Measurements from ENCODE around the gene MRM2.

Gene MRM2
- long read RNA-seq, donor 1, transcript MRM2-201 (3 exons, 1,601 nt): major isoform, 6 of 9 reads
- long read RNA-seq, donor 1, partial matches to known transcripts: 0 of 9 reads
- long read RNA-seq, donor 1, other reads (novel, unspliced or antisense): 0 of 9 reads
- long read RNA-seq, donor 2, partial matches to known transcripts: 0 of 4 reads
- long read RNA-seq, donor 2, other reads (novel, unspliced or antisense): 0 of 4 reads
- long read RNA-seq, donor 3, partial matches to known transcripts: 0 of 3 reads
- long read RNA-seq, donor 3, other reads (novel, unspliced or antisense): 0 of 3 reads
- long read RNA-seq, donor 4, partial matches to known transcripts: 0 of 4 reads
- long read RNA-seq, donor 4, other reads (novel, unspliced or antisense): 0 of 4 reads
- long read RNA-seq, donor 5, partial matches to known transcripts: 7 of 12 reads
- long read RNA-seq, donor 5, other reads (novel, unspliced or antisense): 0 of 12 reads
- long read RNA-seq, donor 6, partial matches to known transcripts: 5 of 8 reads
- long read RNA-seq, donor 6, other reads (novel, unspliced or antisense): 0 of 8 reads
- long read RNA-seq, donor 7, transcript MRM2-201 (3 exons, 1,601 nt): major isoform, 9 of 22 reads
- long read RNA-seq, donor 7, partial matches to known transcripts: 13 of 22 reads
- long read RNA-seq, donor 7, other reads (novel, unspliced or antisense): 0 of 22 reads
- long read RNA-seq, donor 8, transcript MRM2-201 (3 exons, 1,601 nt): major isoform, 6 of 10 reads
- long read RNA-seq, donor 8, partial matches to known transcripts: 0 of 10 reads
- long read RNA-seq, donor 8, other reads (novel, unspliced or antisense): 0 of 10 reads

- DNase-seq: peak; percentile 82
Observed at GRCh38 chr7:2241580-2242540, at the start of gene MRM2, which contains the start of gene NUDT1. Gene MRM2, minus strand, starts transcription at chr7:2242205. Its CDS starts 36 bp downstream, at chr7:2242169. Gene NUDT1, plus strand, starts transcription at chr7:2242226. Its CDS starts 2,349 bp downstream, at chr7:2244575.

- DNase-seq: no peak
Observed at GRCh38 chr7:2290877-2291276, 48.9 kb upstream of the MRM2 start.

GRCh38 chr7:2289621-2290020 is 47.6 kb upstream of the MRM2 start:
- no peak for DNase-seq

- peak; percentile 0 for DNase-seq
Observed at GRCh38 chr7:2289111-2289586, 47.1 kb upstream of the MRM2 start.

- DNase-seq: no peak
Observed at GRCh38 chr7:2288503-2288902, 46.5 kb upstream of the MRM2 start.

GRCh38 chr7:2287745-2288144 is 45.7 kb upstream of the MRM2 start:
- DNase-seq: no peak

- DNase-seq: no peak
Observed at GRCh38 chr7:2283074-2283473, 41.1 kb upstream of the MRM2 start.

GRCh38 chr7:2282185-2282751 is 40.3 kb upstream of the MRM2 start:
- DNase-seq: peak; percentile 67

- DNase-seq: no peak
Observed at GRCh38 chr7:2281541-2281940, 39.5 kb upstream of the MRM2 start.

GRCh38 chr7:2280424-2280823 is 38.4 kb upstream of the MRM2 start:
- no peak for DNase-seq

GRCh38 chr7:2279896-2280295 is 37.9 kb upstream of the MRM2 start:
- no peak for DNase-seq

GRCh38 chr7:2278026-2278425 is 36.0 kb upstream of the MRM2 start:
- no peak for DNase-seq

GRCh38 chr7:2276107-2276506 is 34.1 kb upstream of the MRM2 start:
- DNase-seq: no peak

GRCh38 chr7:2275101-2275500 is 33.1 kb upstream of the MRM2 start:
- DNase-seq: no peak

GRCh38 chr7:2274666-2275065 is 32.7 kb upstream of the MRM2 start:
- DNase-seq: no peak

- no peak for DNase-seq
Observed at GRCh38 chr7:2273866-2274265, 31.9 kb upstream of the MRM2 start.

- no peak for DNase-seq
Observed at GRCh38 chr7:2272031-2272430, 30.0 kb upstream of the MRM2 start.

- no peak for DNase-seq
Observed at GRCh38 chr7:2271273-2272026, 29.4 kb upstream of the MRM2 start.

- no peak for DNase-seq
Observed at GRCh38 chr7:2270495-2270894, 28.5 kb upstream of the MRM2 start.

GRCh38 chr7:2269991-2270460 is 28.0 kb upstream of the MRM2 start:
- DNase-seq: no peak

Measured in right kidney (tissue), 9 donors.